GM23338 (cell line): ENCODE measurements around the gene UBE3C. TPM values are rescaled to one million over a fixed set of nuclear protein-coding genes. Genes with fewer than 3 reads are reported as not detected.
A peak's percentile ranks its signal among the peaks of the same experiment; 100 is the strongest.

Experiments
- ATAC-seq: fragments of 200-7000 bp; cut with Tn5 transposase; 3 replicates; pipeline ENCODE4 v1.9.1; 2020
- DNase-seq: peaks from one replicate; pipeline ENCODE4 v3.0.0-alpha.2; 2015; ENCODE audit warnings: low spot score
- H2AFZ ChIP-seq: fragments of 200-600 bp; sonication (generic); 2 replicates; pipeline ENCODE4 v1.8.0; 2016; ENCODE audit warnings: antibody characterized with exemption, mild to moderate bottlenecking, moderate library complexity
- H3F3A ChIP-seq: fragments of 200-600 bp; sonication (generic); replicated peaks from 2 replicates; pipeline ENCODE4 v1.8.0; 2017; ENCODE audit warnings: antibody characterized with exemption, mixed run types, low read depth
- H3K27ac ChIP-seq: fragments of 200-600 bp; sonication (generic); 2 replicates; pipeline ENCODE4 v1.6.1; 2016; ENCODE audit warnings: low read depth
- H3K27me3 ChIP-seq: fragments of 200-600 bp; sonication (generic); 2 replicates; pipeline ENCODE4 v1.8.0; 2016; ENCODE audit warnings: mild to moderate bottlenecking, mixed run types, moderate library complexity; ENCODE audit not compliant: insufficient read depth
- H3K36me3 ChIP-seq: fragments of 200-600 bp; sonication (generic); 2 replicates; pipeline ENCODE4 v1.8.0; 2016; ENCODE audit warnings: mild to moderate bottlenecking; ENCODE audit not compliant: insufficient read depth
- H3K4me1 ChIP-seq: fragments of 200-600 bp; sonication (generic); 2 replicates; pipeline ENCODE4 v1.8.0; 2016; ENCODE audit warnings: mild to moderate bottlenecking, moderate library complexity; ENCODE audit not compliant: insufficient read depth
- H3K4me2 ChIP-seq: fragments of 200-600 bp; sonication (generic); 2 replicates; pipeline ENCODE4 v1.7.1; 2017; ENCODE audit warnings: mixed run types
- H3K4me3 ChIP-seq: fragments of 200-600 bp; sonication (generic); 2 replicates; pipeline ENCODE4 v1.6.1; 2016; ENCODE audit warnings: mixed run types
- H3K79me2 ChIP-seq: fragments of 200-600 bp; sonication (generic); replicated peaks from 2 replicates; pipeline ENCODE4 v1.8.0; 2017; ENCODE audit warnings: mild to moderate bottlenecking; ENCODE audit not compliant: insufficient read depth
- H3K9me2 ChIP-seq: fragments of 200-600 bp; sonication (generic); 2 replicates; pipeline ENCODE4 v1.8.0; 2017; ENCODE audit not compliant: insufficient read depth
- H4K20me1 ChIP-seq: fragments of 200-600 bp; sonication (generic); replicated peaks from 2 replicates; pipeline ENCODE4 v1.8.0; 2017; ENCODE audit warnings: mild to moderate bottlenecking; ENCODE audit not compliant: insufficient read depth
- H3K27ac Mint-ChIP-seq: 2 replicates; pipeline ENCODE4 v1.8.0; 2020; ENCODE audit warnings: inconsistent platforms, mild to moderate bottlenecking, moderate library complexity, mixed read lengths
- H3K27me3 Mint-ChIP-seq: 3 replicates; pipeline ENCODE4 v1.8.0; 2022; ENCODE audit warnings: low read depth, mild to moderate bottlenecking, moderate library complexity, mixed read lengths, inconsistent platforms; ENCODE audit not compliant: insufficient read depth, poor library complexity
- H3K36me3 Mint-ChIP-seq: 3 replicates; pipeline ENCODE4 v1.8.0; 2021; ENCODE audit warnings: low read depth, mild to moderate bottlenecking, inconsistent platforms, moderate library complexity, mixed read lengths
- H3K4me1 Mint-ChIP-seq: 3 replicates; pipeline ENCODE4 v1.8.0; 2020; ENCODE audit warnings: mild to moderate bottlenecking, inconsistent platforms, mixed read lengths
- H3K4me3 Mint-ChIP-seq: 3 replicates; pipeline ENCODE4 v1.8.0; 2021; ENCODE audit warnings: moderate library complexity, mild to moderate bottlenecking, inconsistent platforms, mixed read lengths
- H3K9me3 Mint-ChIP-seq: 3 replicates; pipeline ENCODE4 v1.8.0; 2020; ENCODE audit warnings: moderate library complexity, mild to moderate bottlenecking, inconsistent platforms, mixed read lengths
- CTCF ChIP-seq, 2 experiments: fragments of 200-600 bp in 1 of 2; sonication (generic) in 1 of 2; conservative IDR thresholded peaks; 2 replicates each; pipeline versions ENCODE4 v1.5.1 to v1.6.1; 2016 to 2017; ENCODE audit warnings: antibody characterized with exemption in 2 of 2, low read depth in 2 of 2, mild to moderate bottlenecking in 2 of 2, moderate library complexity in 1 of 2
- POLR2AphosphoS5 ChIP-seq: IDR thresholded peaks from 2 replicates; pipeline ENCODE4 v1.6.1; 2016; ENCODE audit warnings: antibody characterized with exemption, low read depth
- REST ChIP-seq: IDR thresholded peaks from one replicate; pipeline ENCODE4 v1.6.1; 2018; ENCODE audit warnings: antibody characterized with exemption; ENCODE audit not compliant: unreplicated experiment
- ZNF331 ChIP-seq: fragments of 250-450 bp; sonication (Bioruptor Pico); IDR thresholded peaks from 2 replicates; pipeline ENCODE4 v1.5.0; 2020; ENCODE audit warnings: low read depth, mild to moderate bottlenecking, moderate library complexity
- ZNF462 ChIP-seq: fragments of 250-450 bp; sonication (Bioruptor Pico); IDR thresholded peaks from 2 replicates; pipeline ENCODE4 v1.5.0; 2020; ENCODE audit warnings: mild to moderate bottlenecking, moderate library complexity
- polyA plus RNA-seq: library from polyadenylated mRNA; unstranded; fragments of >200 nt; fragmentation: Nextera tagmentation; extraction: Ambion mirVana; gene quantifications from 2 replicates; pipeline ENCODE4 v1.2.1, GENCODE V29; 2016
- total RNA-seq: library from RNA; depleted of rRNA; stranded (reverse); fragments of >200 nt; shearing (Covaris generic); gene quantifications from 2 replicates; pipeline ENCODE4 v1.2.3, GENCODE V29; 2014

UBE3C gene
- total and polyA plus RNA-seq, 2 experiments from 2014 or later: 16.8 to 76.9 TPM

- H3K4me1 ChIP-seq: no peaks in the 10 kb centered on the region; the same call in 1 of the 2 replicates
- no peaks in the 10 kb centered on the region for H3K79me2 ChIP-seq
- no peak for ATAC-seq
- no peak for DNase-seq
- Mint-ChIP-seq H3K36me3 (peaks cover 41% of the 10 kb centered on the region), H3K9me3 (no peaks in the 10 kb centered on the region), H3K27ac (peak overlapping the region; percentile 61; the same call in 1 of the 2 replicates), H3K4me3 (no peak overlapping the region), H3K4me1 (peaks cover 8% of the 10 kb centered on the region), H3K27me3 (peaks cover 6% of the 10 kb centered on the region)
- no peak overlapping the region for H3K4me2 ChIP-seq
- H3K36me3 ChIP-seq: peaks cover 6% of the 10 kb centered on the region; the same call in 1 of the 2 replicates
- no peak for TF ChIP-seq ZNF331 (CRISPR knock-in tag)
- 0 out of 2 replicates have a peak, but pooled peaks have one; percentile 13 for TF ChIP-seq POLR2AphosphoS5
- no peak for TF ChIP-seq REST
- H4K20me1 ChIP-seq: 0 out of 2 replicates have a peak, but pooled peaks cover 9% of the 10 kb centered on the region
- H3K27ac ChIP-seq: peak overlapping the region; percentile 81; the same call in 1 of the 2 replicates
- H3F3A ChIP-seq: peaks cover 27% of the 10 kb centered on the region; the same call in 1 of the 2 replicates
- no peak overlapping the region for H2AFZ ChIP-seq
- no peaks in the 10 kb centered on the region for H3K9me2 ChIP-seq
- H3K4me3 ChIP-seq: no peak overlapping the region
- no peaks in the 10 kb centered on the region for H3K27me3 ChIP-seq
These were observed 129.2 kb downstream of the UBE3C start for GRCh38 chr7:157267956-157268355.

GRCh38 chr7:157268540-157268939 lies 129.8 kb downstream of the UBE3C start:
- peaks cover 10% of the 10 kb centered on the region for H3K4me1 Mint-ChIP-seq
- no peak for ATAC-seq
- TF ChIP-seq REST (no peak), CTCF (conservative IDR thresholded peaks at IDR 0.05; ENCODE audit: low read depth in 2 of 2) (no peak), ZNF462 (no peak)

More at GRCh38 chr7:157268540-157268939, 129.8 kb downstream of the UBE3C start:
- H3K27me3 ChIP-seq: no peaks in the 10 kb centered on the region
- no peaks in the 10 kb centered on the region for H3K9me3 Mint-ChIP-seq
- no peak overlapping the region for H3K4me3 ChIP-seq
- peaks cover 32% of the 10 kb centered on the region; the same call in 1 of the 2 replicates for H3F3A ChIP-seq
- no peak for DNase-seq
- no peak overlapping the region for H3K4me2 ChIP-seq
- no peak overlapping the region for H3K27ac Mint-ChIP-seq
- H3K9me2 ChIP-seq: no peaks in the 10 kb centered on the region
- H3K4me1 ChIP-seq: peaks cover 5% of the 10 kb centered on the region; the same call in 1 of the 2 replicates
- H3K79me2 ChIP-seq: no peaks in the 10 kb centered on the region
- H3K27me3 Mint-ChIP-seq: peaks cover 6% of the 10 kb centered on the region
- H3K36me3 ChIP-seq: peaks cover 6% of the 10 kb centered on the region; the same call in 1 of the 2 replicates
- H3K36me3 Mint-ChIP-seq: peaks cover 35% of the 10 kb centered on the region
- H4K20me1 ChIP-seq: 0 out of 2 replicates have a peak, but pooled peaks cover 9% of the 10 kb centered on the region
- no peak overlapping the region for H3K4me3 Mint-ChIP-seq
- H3K27ac ChIP-seq: 0 out of 2 replicates have a peak overlapping the region, but pooled peaks have one; percentile 50
- H2AFZ ChIP-seq: no peak overlapping the region
